HepG2 (cell line): Measurements from ENCODE around the gene MAN2A2. TPM values are rescaled to one million over a fixed set of nuclear protein-coding genes. Genes with fewer than 3 reads are reported as not detected.

Experiments used
- ATAC-seq: fragments of 200-7000 bp; cut with Tn5 transposase; 3 replicates; pipeline ENCODE4 v1.9.1; 2020; ENCODE audit warnings: mild to moderate bottlenecking, moderate library complexity
- BruUV-seq: library from RNA; stranded (reverse); fragments of 400-500 nt; replicated peaks from 2 replicates; lab custom pipeline; 2021; lab: Mats Ljungman, UMichigan
- CTCF ChIA-PET: fragments of 300-600 bp; formaldehyde crosslinking; extraction: SDS; loops from one replicate; lab custom pipeline; 2021; ENCODE audit warnings: low total read pairs, inconsistent platforms, low intra/inter-chr PET ratio; lab: Yijun Ruan, JAX
- POLR2A ChIA-PET: fragments of 350-600 bp; sonication (Branson Sonifier 250); formaldehyde crosslinking; loops from one replicate; lab custom pipeline; 2020; ENCODE audit warnings: antibody characterized with exemption, inconsistent platforms; lab: Yijun Ruan, JAX
- DNase-seq: peaks from one replicate; pipeline ENCODE4 v3.0.0-alpha.2; 2015; ENCODE audit warnings: low spot score
- FAIRE-seq: peaks from 3 replicates; lab custom pipeline; 2011; peaks lifted over from hg19 to GRCh38; lab: Jason Lieb, UNC
- H2AFZ ChIP-seq: one replicate; pipeline ENCODE4 v1.6.1; 2011; ENCODE audit warnings: low read length, inconsistent platforms
- H3K27ac ChIP-seq: fragments of 300-600 bp; 3 replicates; pipeline ENCODE4 v1.8.0; 2011; ENCODE audit warnings: mixed run types, mild to moderate bottlenecking, mixed read lengths, low read length, inconsistent platforms; ENCODE audit not compliant: insufficient read depth; ENCODE audit errors: extremely low read length
- H3K27me3 ChIP-seq, 2 experiments: fragments of 200-600 bp in 1 of 2; 2 replicates in 1 of 2; 3 replicates in 1 of 2; pipeline versions ENCODE4 v1.6.0 to v1.8.0; 2011; ENCODE audit warnings: low read length in 2 of 2, mild to moderate bottlenecking in 2 of 2, moderate library complexity in 2 of 2, inconsistent platforms in 1 of 2; ENCODE audit not compliant: insufficient read depth in 2 of 2, control insufficient read depth in 1 of 2
- H3K36me3 ChIP-seq, 2 experiments: fragments of 200-600 bp in 1 of 2; replicated peaks in 1 of 2; 2 replicates in 1 of 2; 3 replicates in 1 of 2; pipeline versions ENCODE4 v1.5.1 to v1.8.0; 2011; ENCODE audit warnings: low read length in 2 of 2, inconsistent platforms in 1 of 2; ENCODE audit not compliant: insufficient read depth in 2 of 2, control insufficient read depth in 1 of 2
- H3K4me1 ChIP-seq: 2 replicates; pipeline ENCODE4 v1.5.1; 2012; ENCODE audit warnings: low read length, inconsistent platforms; ENCODE audit not compliant: insufficient read depth
- H3K4me2 ChIP-seq: 2 replicates; pipeline ENCODE4 v1.6.0; 2011; ENCODE audit warnings: low read depth, low read length, inconsistent platforms
- H3K4me3 ChIP-seq, 3 experiments: fragments of 200-600 bp in 1 of 3; sonication (generic), shearing (Covaris generic) in 1 of 3; replicated peaks in 1 of 3; 2 replicates each; pipeline ENCODE4 v1.5.1; 2011 to 2016; ENCODE audit warnings: low read length in 3 of 3, inconsistent platforms in 2 of 3, low read depth in 2 of 3, mild to moderate bottlenecking in 2 of 3, control low read depth in 1 of 3, mixed read lengths in 1 of 3; ENCODE audit not compliant: insufficient read depth in 1 of 3
- H3K79me2 ChIP-seq: one replicate; pipeline ENCODE4 v1.6.1; 2011; ENCODE audit warnings: low read length, inconsistent platforms; ENCODE audit not compliant: insufficient read depth
- H3K9ac ChIP-seq: 2 replicates; pipeline ENCODE4 v1.6.0; 2011; ENCODE audit warnings: mild to moderate bottlenecking, low read depth, low read length, inconsistent platforms; ENCODE audit not compliant: insufficient read depth
- H3K9me3 ChIP-seq: 2 replicates; pipeline ENCODE4 v1.5.1; 2012; ENCODE audit warnings: mild to moderate bottlenecking, low read length
- H4K20me1 ChIP-seq: 2 replicates; pipeline ENCODE4 v1.6.0; 2011; ENCODE audit warnings: inconsistent platforms, mild to moderate bottlenecking, low read length, moderate library complexity; ENCODE audit not compliant: insufficient read depth
- CTCF ChIP-seq: sonication (generic); formaldehyde crosslinking; IDR thresholded peaks from 2 replicates; pipeline ENCODE4 v1.5.0; 2020; ENCODE audit warnings: mild to moderate bottlenecking, missing genetic modification reagents, moderate library complexity
- IKZF4 ChIP-seq: sonication (generic); formaldehyde crosslinking; IDR thresholded peaks from 2 replicates; pipeline ENCODE4 v1.5.1; 2020; ENCODE audit warnings: borderline replicate concordance, mild to moderate bottlenecking, low read depth, missing genetic modification reagents; ENCODE audit errors: not compliant biosample characterization
- KMT2B ChIP-seq: IDR thresholded peaks from 2 replicates; pipeline ENCODE4 v1.6.1; 2016; ENCODE audit warnings: missing genetic modification reagents, missing compliant biosample characterization
- NFYC ChIP-seq: IDR thresholded peaks from 2 replicates; pipeline ENCODE4 v1.6.1; 2016; ENCODE audit warnings: missing genetic modification reagents, missing compliant biosample characterization
- NRL ChIP-seq: sonication (generic); formaldehyde crosslinking; IDR thresholded peaks from 2 replicates; pipeline ENCODE4 v1.5.0; 2020; ENCODE audit warnings: missing genetic modification reagents, mild to moderate bottlenecking, moderate library complexity, borderline replicate concordance
- ONECUT2 ChIP-seq: sonication (generic); formaldehyde crosslinking; IDR thresholded peaks from 2 replicates; pipeline ENCODE4 v1.4.0; 2020; ENCODE audit warnings: missing genetic modification reagents
- POLR2AphosphoS2 ChIP-seq: IDR thresholded peaks from 2 replicates; pipeline ENCODE4 v1.6.1; 2011; ENCODE audit warnings: low read depth, low read length, improper control_type of control experiment
- RAD21 ChIP-seq: fragments of 450-650 bp; formaldehyde crosslinking; IDR thresholded peaks from 2 replicates; pipeline ENCODE4 v1.5.0; 2020; ENCODE audit warnings: mild to moderate bottlenecking
- SMAD3 ChIP-seq: sonication (generic); formaldehyde crosslinking; IDR thresholded peaks from 2 replicates; pipeline ENCODE4 v1.4.0; 2020; ENCODE audit warnings: missing genetic modification reagents
- ZFP41 ChIP-seq: sonication (generic); formaldehyde crosslinking; IDR thresholded peaks from 2 replicates; pipeline ENCODE4 v1.4.0; 2020; ENCODE audit warnings: mild to moderate bottlenecking, missing genetic modification reagents, borderline replicate concordance
- ZKSCAN5 ChIP-seq: sonication (generic); formaldehyde crosslinking; IDR thresholded peaks from 2 replicates; pipeline ENCODE4 v1.5.1; 2020; ENCODE audit warnings: mild to moderate bottlenecking, missing genetic modification reagents
- ZNF3 ChIP-seq: IDR thresholded peaks from 2 replicates; pipeline ENCODE4 v1.7.0; 2017; ENCODE audit warnings: inconsistent platforms
- ZNF431 ChIP-seq: sonication (generic); formaldehyde crosslinking; IDR thresholded peaks from 2 replicates; pipeline ENCODE4 v1.9.0; 2022; ENCODE audit warnings: missing genetic modification reagents, low read depth, mild to moderate bottlenecking, borderline replicate concordance
- ZNF703 ChIP-seq: sonication (generic); formaldehyde crosslinking; IDR thresholded peaks from 2 replicates; pipeline ENCODE4 v1.5.1; 2020; ENCODE audit warnings: missing genetic modification reagents, mild to moderate bottlenecking, moderate library complexity, borderline replicate concordance
- ZNF772 ChIP-seq: sonication (generic); formaldehyde crosslinking; IDR thresholded peaks from 2 replicates; pipeline ENCODE4 v1.5.0; 2020; ENCODE audit warnings: mild to moderate bottlenecking, missing genetic modification reagents
- ZNF816 ChIP-seq: sonication (generic); formaldehyde crosslinking; IDR thresholded peaks from 2 replicates; pipeline ENCODE4 v1.8.0; 2022; ENCODE audit warnings: missing genetic modification reagents, mild to moderate bottlenecking, borderline replicate concordance
- WGBS: methylation state at CpG from one replicate; pipeline ENCODE4 v1.1.6; 2017; ENCODE audit warnings: low lambda C conversion rate; 5-methylcytosine and 5-hydroxymethylcytosine counted together
- in situ Hi-C: cut with HindIII; loops from 2 replicates; pipeline ENCODE4 v1.10.0; 2017; ENCODE audit warnings: low pct_unique_long_range_greater_than_20kb; ENCODE audit not compliant: extremely low pct_ligation_motif_present
- intact Hi-C: fragments of 100-400 bp; cut with micrococcal nuclease; formaldehyde crosslinking; loops from one replicate; pipeline ENCODE4 v1.10.0; 2022; ENCODE audit not compliant: unreplicated experiment
- polyA plus RNA-seq, 8 experiments: library from polyadenylated mRNA; depleted of rRNA in 3 of 8; stranded (reverse) in 7 of 8; unstranded in 1 of 8; fragments of >200 nt; fragmentation: Illumina TruSeq in 4 of 8; extraction: Trizol in 4 of 8; gene quantifications; 2 replicates each; pipeline versions ENCODE4 v1.2.1 to v1.2.3, GENCODE V29; 2011 to 2016; ENCODE audit warnings: low read depth in 4 of 8, missing spikeins in 1 of 8, mixed read lengths in 1 of 8; ENCODE audit not compliant: insufficient read depth in 1 of 8
- total RNA-seq, 5 experiments: library from RNA; depleted of rRNA; stranded (reverse); fragments of >200 nt; fragmentation: Illumina TruSeq; extraction: Trizol; gene quantifications; 2 replicates each; pipeline ENCODE4 v1.2.3, GENCODE V29; 2016; ENCODE audit warnings: low read depth in 1 of 5

MAN2A2 gene
- total and polyA plus RNA-seq, 2 of the 13 experiments (the other 11 are each of a cell fraction or from before 2014, with no cell fraction given), result 17.5 to 51.5 TPM

GRCh38 chr15:90880381-90881145 lies 22.5 kb upstream of the MAN2A2 start:
- Histone ChIP-seq H3K9me3 (no peaks in the 10 kb centered on the region), H3K36me3 (peaks cover 7 to 40% of the 10 kb centered on the region in 2 experiments; a peak in 4 of 5 replicates), H3K27ac (no peak overlapping the region), H3K4me2 (no peak overlapping the region), H3K9ac (no peak overlapping the region), H4K20me1 (peaks cover 6% of the 10 kb centered on the region; the same call in 1 of the 2 replicates), H2AFZ (no peak overlapping the region), H3K27me3 (no peaks in the 10 kb centered on the region)
- POLR2A ChIA-PET, result interaction anchor here (1.8 kb wide), 1 partner anchor 21 kb away, joined by 6 read pairs; no protein-coding TSS in a partner anchor
- no TSS peak for BruUV-seq
- CTCF ChIA-PET, result no interaction called here
- no peak for FAIRE-seq
- in situ Hi-C loops, result no loop called here
- WGBS, result 97% methylated on average over 6 of the region's 16 CpGs
- no peak for TF ChIP-seq ZNF3 (CRISPR knock-in tag)
- TF ChIP-seq ZNF431 (CRISPR knock-in tag), result no peak
- no peak for TF ChIP-seq NRL
- TF ChIP-seq ZNF772 (CRISPR knock-in tag), result no peak
- no peak for TF ChIP-seq ZKSCAN5
- TF ChIP-seq POLR2AphosphoS2, result no peak
- no peak for TF ChIP-seq ZNF703
- no peak for TF ChIP-seq ZFP41 (CRISPR knock-in tag)
- TF ChIP-seq ZNF816 (CRISPR knock-in tag), result no peak
- no peak for TF ChIP-seq IKZF4
- TF ChIP-seq SMAD3 (CRISPR knock-in tag), result no peak
- no peak for TF ChIP-seq NFYC (CRISPR knock-in tag)
- no peak for TF ChIP-seq RAD21
- no peak for TF ChIP-seq CTCF (CRISPR knock-in tag)
- TF ChIP-seq ONECUT2 (CRISPR knock-in tag), result no peak
- TF ChIP-seq KMT2B (CRISPR knock-in tag), result no peak
- TF ChIP-seq, all 625 proteins: peak for 0
- Histone ChIP-seq H3K79me2 (no peaks in the 10 kb centered on the region), H3K4me1 (peaks cover 24% of the 10 kb centered on the region), H3K4me3 (no peak overlapping the region)
- intact Hi-C loops, result no loop called here
- no peak for ATAC-seq
- no peak for DNase-seq
